Fibroblast of the aortic adventitia (primary cell): ENCODE measurements around the gene PCGF2. TPM values are rescaled to one million over a fixed set of nuclear protein-coding genes. Genes with fewer than 3 reads are reported as not detected.

Experiments used
- DNase-seq: peaks from one replicate; pipeline ENCODE4 v3.0.0-alpha.2; 2010; ENCODE audit warnings: low read depth
- H3K4me3 ChIP-seq: 2 replicates; pipeline ENCODE4 v1.5.1; 2011; ENCODE audit warnings: low read depth, mild to moderate bottlenecking, control low read depth, low read length, moderate library complexity
- CTCF ChIP-seq: IDR thresholded peaks from 2 replicates; pipeline ENCODE4 v1.5.1; 2011; ENCODE audit warnings: mild to moderate bottlenecking, low read length, control low read depth, inconsistent platforms; ENCODE audit not compliant: insufficient read depth
- total RNA-seq: library from RNA; depleted of rRNA; stranded (reverse); fragments of >200 nt; gene quantifications from 2 replicates; pipeline ENCODE4 v1.2.3, GENCODE V29; 2012; ENCODE audit warnings: low replicate concordance

The PCGF2 gene
- total RNA-seq, 1 donor = 4.8 TPM

DNA sequence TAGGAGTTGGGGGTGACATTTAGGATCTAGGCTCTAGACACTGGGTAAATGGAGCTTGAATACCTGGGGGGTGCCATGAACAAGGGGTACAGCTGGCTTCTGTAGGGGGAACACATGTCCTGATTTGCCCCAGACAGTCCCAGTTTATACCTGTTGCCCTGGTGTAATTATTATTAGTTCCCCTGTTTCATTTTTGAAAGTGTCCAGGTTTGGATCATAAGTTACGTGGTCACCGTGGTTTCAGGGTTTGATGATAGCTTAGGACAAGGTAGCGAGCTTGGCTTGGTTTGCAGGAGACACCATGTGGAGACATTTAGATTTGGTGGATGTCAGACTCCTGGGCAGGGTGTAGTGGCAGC is 37.6 kb downstream of the PCGF2 start:
- DNase-seq = no peak
- no peak for TF ChIP-seq CTCF
- no peak overlapping the region for H3K4me3 ChIP-seq

GRCh38 chr17:38709864-38710603 is 38.1 kb downstream of the PCGF2 start:
- TF ChIP-seq CTCF = no peak
- no peak overlapping the region for H3K4me3 ChIP-seq
- DNase-seq = no peak

DNA sequence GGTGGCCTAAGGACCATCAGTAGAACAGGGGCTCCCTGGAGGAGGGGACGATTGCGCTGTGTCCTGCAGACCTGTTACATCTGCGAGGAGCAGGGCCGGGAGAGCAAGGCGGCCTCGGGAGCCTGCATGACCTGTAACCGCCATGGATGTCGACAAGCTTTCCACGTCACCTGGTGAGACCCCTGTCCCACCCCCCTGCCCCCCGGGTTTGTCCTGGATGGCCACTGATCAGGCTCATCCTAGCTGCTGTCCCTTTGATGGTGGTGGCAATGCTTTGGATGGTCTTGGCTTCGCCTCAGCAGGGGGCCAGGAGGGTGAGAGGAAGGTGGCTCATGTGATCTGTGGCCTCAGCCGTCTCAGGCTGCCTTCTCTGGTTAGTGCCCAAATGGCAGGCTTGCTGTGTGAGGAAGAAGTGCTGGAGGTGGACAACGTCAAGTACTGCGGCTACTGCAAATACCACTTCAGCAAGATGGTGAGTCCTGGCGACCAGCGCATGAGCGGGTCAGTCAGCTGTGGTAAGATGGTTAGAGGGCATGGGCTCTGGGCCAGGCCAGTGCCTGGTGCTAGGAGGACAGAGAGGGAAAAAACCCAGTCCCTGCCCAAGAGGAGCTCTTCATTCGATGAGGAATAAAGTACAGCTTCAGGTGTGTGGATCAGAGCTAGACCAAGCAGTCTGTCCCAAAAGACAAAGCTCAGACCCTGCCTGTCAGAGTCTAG is 38.9 kb downstream of the PCGF2 start:
- no peak for DNase-seq
- no peak for TF ChIP-seq CTCF
- H3K4me3 ChIP-seq = no peak overlapping the region

DNA sequence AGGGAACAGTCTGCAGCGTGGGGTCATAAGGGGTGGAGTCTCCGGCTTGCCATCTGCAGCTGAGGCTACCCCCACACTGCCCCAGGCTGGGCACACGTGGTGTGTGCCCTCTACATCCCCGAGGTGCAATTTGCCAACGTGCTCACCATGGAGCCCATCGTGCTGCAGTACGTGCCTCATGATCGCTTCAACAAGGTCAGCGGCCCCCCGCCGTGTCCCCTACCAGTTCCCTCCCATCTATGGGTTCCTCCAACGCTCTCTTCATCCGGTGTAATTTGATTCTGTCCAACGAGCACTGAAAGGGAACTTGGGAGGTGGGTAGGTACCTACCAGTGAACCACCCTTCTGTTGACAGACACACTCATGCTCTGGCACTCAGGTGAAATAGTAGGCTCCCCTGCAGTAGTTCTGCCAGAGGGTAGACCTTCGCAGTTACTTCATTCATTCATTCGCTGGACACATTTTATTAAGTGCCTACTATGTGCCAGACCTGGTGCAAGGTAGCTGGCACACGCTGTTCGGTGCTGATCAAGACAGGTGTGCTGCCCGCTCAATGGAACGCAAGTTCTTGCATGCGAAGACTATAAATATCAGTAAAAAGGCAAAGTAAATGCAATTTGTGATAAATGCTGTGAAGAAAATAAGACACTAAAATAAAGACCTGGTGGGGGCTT is 40.3 kb downstream of the PCGF2 start:
- H3K4me3 ChIP-seq = no peak overlapping the region
- no peak for TF ChIP-seq CTCF
- no peak for DNase-seq

- no peak for DNase-seq
- H3K4me3 ChIP-seq = peak overlapping the region; percentile 75
- no peak for TF ChIP-seq CTCF
Observed at GRCh38 chr17:38706505-38707216, 41.5 kb downstream of the PCGF2 start.

- H3K4me3 ChIP-seq = peak overlapping the region; percentile 75
- peak; percentile 45 for DNase-seq
- no peak for TF ChIP-seq CTCF
Observed at GRCh38 chr17:38705803-38706504, 42.2 kb downstream of the PCGF2 start.
